Measurements from ENCODE around the gene MOSMO. TPM values are rescaled to one million over a fixed set of nuclear protein-coding genes. Genes with fewer than 3 reads are reported as not detected.

The MOSMO gene
- 10 to 100 TPM; 13.3 to 49.0 (median 21.5) TPM for total RNA-seq
- polyA plus RNA-seq: 10 to 100 TPM; 11.7 to 24.2 (median 18.0) TPM
- long read RNA-seq, donor 1, full-length matches to known transcripts: 4 of 4 reads
- long read RNA-seq, donor 1, partial matches to known transcripts: 0 of 4 reads
- long read RNA-seq, donor 1, other reads (novel, unspliced or antisense): 0 of 4 reads
- long read RNA-seq, donor 2, full-length matches to known transcripts: 4 of 4 reads
- long read RNA-seq, donor 2, partial matches to known transcripts: 0 of 4 reads
- long read RNA-seq, donor 2, other reads (novel, unspliced or antisense): 0 of 4 reads
- long read RNA-seq, donor 3, full-length matches to known transcripts: 5 of 5 reads
- long read RNA-seq, donor 3, partial matches to known transcripts: 0 of 5 reads
- long read RNA-seq, donor 3, other reads (novel, unspliced or antisense): 0 of 5 reads
- long read RNA-seq, donor 4, full-length matches to known transcripts: 1 of 2 reads
- long read RNA-seq, donor 4, partial matches to known transcripts: 0 of 2 reads
- long read RNA-seq, donor 4, other reads (novel, unspliced or antisense): 1 of 2 reads
- long read RNA-seq, donor 5, full-length matches to known transcripts: 4 of 9 reads
- long read RNA-seq, donor 5, partial matches to known transcripts: 0 of 9 reads
- long read RNA-seq, donor 5, other reads (novel, unspliced or antisense): 5 of 9 reads
- long read RNA-seq, donor 6, full-length matches to known transcripts: 1 of 2 reads
- long read RNA-seq, donor 6, partial matches to known transcripts: 0 of 2 reads
- long read RNA-seq, donor 6, other reads (novel, unspliced or antisense): 1 of 2 reads
- long read RNA-seq, donor 7, full-length matches to known transcripts: 1 of 1 reads
- long read RNA-seq, donor 7, partial matches to known transcripts: 0 of 1 reads
- long read RNA-seq, donor 7, other reads (novel, unspliced or antisense): 0 of 1 reads
- long read RNA-seq, donor 8, full-length matches to known transcripts: 3 of 3 reads
- long read RNA-seq, donor 8, partial matches to known transcripts: 0 of 3 reads
- long read RNA-seq, donor 8, other reads (novel, unspliced or antisense): 0 of 3 reads
- long read RNA-seq, donor 9, full-length matches to known transcripts: 1 of 1 reads
- long read RNA-seq, donor 9, partial matches to known transcripts: 0 of 1 reads
- long read RNA-seq, donor 9, other reads (novel, unspliced or antisense): 0 of 1 reads
- long read RNA-seq, donor 10, full-length matches to known transcripts: 1 of 1 reads
- long read RNA-seq, donor 10, partial matches to known transcripts: 0 of 1 reads
- long read RNA-seq, donor 10, other reads (novel, unspliced or antisense): 0 of 1 reads

GRCh38 chr16:22007509-22008214 lies at the start of gene MOSMO:
MOSMO (plus strand) TSS chr16:22008111; CDS start chr16:22008302, 191 bp downstream.
- H3K4me3 ChIP-seq: peak within 1 kb of the TSS; percentile 70 to 99 (median 84)
- no peaks in the 10 kb centered on the region for H3K9me3 ChIP-seq (replicated peaks in 1 of 3)
- H3K4me1 ChIP-seq (replicated peaks in 1 of 2): peaks cover 16 to 38% of the 10 kb centered on the region in 2 donors
- DNase-seq: peak; percentile 71 to 82 (median 73)
- H3K27ac ChIP-seq: peak within 1 kb of the TSS; percentile 61 to 94 (median 88)
- intact Hi-C loops (cut with DNase I): loop anchor here in 1 of 2 donors (10.0 kb wide), 1 partner anchor 287 kb away; the partner anchor contains the start of gene POLR3E
- peak in 4 of 6 experiments; percentile 4 to 16 (median 10) for TF ChIP-seq CTCF (IDR thresholded peaks at IDR 0.05)
- TF ChIP-seq POLR2A (IDR thresholded peaks at IDR 0.05): peak; percentile 45 to 58
- H3K27me3 ChIP-seq: no peaks in the 10 kb centered on the region
- no peaks in the 10 kb centered on the region for H3K36me3 ChIP-seq (replicated peaks in 1 of 2)
- 0 to 2% (median 1%) methylated on average over 18 to 78 of the region's 78 CpGs for WGBS, 4 donors

DNA sequence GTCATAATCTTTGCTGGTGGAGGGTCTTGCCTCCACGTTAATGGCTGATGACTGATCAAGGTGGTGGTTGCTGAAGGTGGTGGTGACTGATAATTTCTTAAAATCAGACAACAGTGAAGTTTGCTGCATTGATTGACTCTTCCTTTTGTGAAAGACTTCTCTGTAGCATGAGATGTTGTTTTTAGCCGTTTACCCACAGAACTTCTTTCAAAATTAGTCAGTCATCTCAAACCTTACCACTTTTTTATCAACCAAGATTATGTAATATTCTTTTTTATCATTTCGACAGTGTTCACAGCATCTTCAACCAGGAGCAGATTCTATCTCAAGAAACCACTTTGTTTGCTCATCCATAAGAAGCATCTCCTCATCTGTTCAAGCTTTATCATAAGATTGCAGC lies 48.9 kb upstream of the MOSMO start:
- intact Hi-C loops (cut with DNase I): no loop called here
- Histone ChIP-seq H3K4me3 (no peak overlapping the region), H3K36me3 (replicated peaks in 1 of 2) (peaks cover 0 to 72% of the 10 kb centered on the region in 2 donors), H3K4me1 (replicated peaks in 1 of 2) (peaks cover 6 to 19% of the 10 kb centered on the region in 2 donors), H3K27ac (no peak overlapping the region), H3K27me3 (no peaks in the 10 kb centered on the region), H3K9me3 (replicated peaks in 1 of 3) (no peaks in the 10 kb centered on the region)
- WGBS, 4 donors: 73 to 89% (median 82%) methylated on average over 3 of the region's 3 CpGs
- no peak for DNase-seq
- TF ChIP-seq CTCF (IDR thresholded peaks at IDR 0.05) (no peak), POLR2A (IDR thresholded peaks at IDR 0.05) (no peak)

DNA sequence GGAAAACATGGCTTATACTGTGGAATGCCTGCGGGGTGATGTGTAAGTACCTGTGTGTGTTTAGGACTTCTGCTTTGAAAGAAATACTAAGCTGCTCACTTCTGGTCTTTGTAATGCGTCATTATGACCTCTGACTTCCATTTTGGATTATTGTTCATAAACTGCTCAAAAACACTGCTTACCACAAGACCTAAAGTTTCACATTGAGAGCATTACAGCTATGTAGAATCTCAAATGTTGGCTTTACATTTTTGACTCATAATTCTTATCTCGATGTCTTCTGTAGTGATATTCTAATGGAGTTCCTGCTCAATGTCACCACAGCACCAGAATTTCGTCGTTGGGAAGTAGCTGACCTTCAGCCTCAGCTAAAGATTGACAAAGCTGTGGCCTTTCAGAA lies 45.4 kb upstream of the MOSMO start:
- no peak for DNase-seq
- H3K4me3 ChIP-seq: no peak overlapping the region
- no peak overlapping the region for H3K27ac ChIP-seq
- 60 to 75% (median 69%) methylated on average over 5 of the region's 5 CpGs for WGBS, 4 donors
- peaks cover 0 to 4% of the 10 kb centered on the region in 2 donors for H3K4me1 ChIP-seq (replicated peaks in 1 of 2)
- H3K27me3 ChIP-seq: no peaks in the 10 kb centered on the region
- TF ChIP-seq POLR2A (IDR thresholded peaks at IDR 0.05) (no peak), CTCF (IDR thresholded peaks at IDR 0.05) (no peak)
- intact Hi-C loops (cut with DNase I): no loop called here
- H3K9me3 ChIP-seq (replicated peaks in 1 of 3): no peaks in the 10 kb centered on the region
- peaks cover 0 to 100% of the 10 kb centered on the region in 2 donors for H3K36me3 ChIP-seq (replicated peaks in 1 of 2)

Data from adrenal gland (tissue), 19 donors.